Activated T-helper 1 cell treated with anti-CD3 and anti-CD28 coated beads, Interleukin-12 subunit alpha, Interleukin-12 subunit beta, Interleukin-2, Interleukin-4 antibody, amounts not matched to agents 30 ng/mL and 10 ng/mL and 1 ng/mL, durations not matched to agents 14 hours and 24 hours and 36 hours (primary cell): Measurements from ENCODE around the gene OR5C1. TPM values are rescaled to one million over a fixed set of nuclear protein-coding genes. Genes with fewer than 3 reads are reported as not detected.
"Not testable (repeated sequence)": the region's sequence is repeated elsewhere in the genome, so short reads cannot be mapped to it uniquely, and the experiment has no call there.

Experiments
- DNase-seq: peaks from one replicate; pipeline ENCODE4 v3.0.0; 2021; ENCODE audit warnings: low spot score
- H3K27ac Mint-ChIP-seq: one replicate; pipeline ENCODE4 v1.8.0; 2021; ENCODE audit warnings: mild to moderate bottlenecking, mixed read lengths
- H3K27me3 Mint-ChIP-seq: one replicate; pipeline ENCODE4 v1.8.0; 2022; ENCODE audit warnings: mild to moderate bottlenecking, moderate library complexity, mixed read lengths; ENCODE audit not compliant: insufficient read depth
- H3K36me3 Mint-ChIP-seq: one replicate; pipeline ENCODE4 v1.8.0; 2021; ENCODE audit warnings: low read depth, mixed read lengths
- H3K4me1 Mint-ChIP-seq: one replicate; pipeline ENCODE4 v1.8.0; 2021; ENCODE audit warnings: low read depth, mixed read lengths
- H3K4me3 Mint-ChIP-seq: one replicate; pipeline ENCODE4 v1.8.0; 2021; ENCODE audit warnings: mild to moderate bottlenecking, moderate library complexity, mixed read lengths
- H3K9me3 Mint-ChIP-seq: one replicate; pipeline ENCODE4 v1.8.0; 2021; ENCODE audit warnings: mixed read lengths
- intact Hi-C: fragments of 100-400 bp; cut with micrococcal nuclease; formaldehyde crosslinking; loops from one replicate; pipeline ENCODE4 v1.15.1; 2024
- total RNA-seq: library from RNA; stranded (reverse); gene quantifications from 2 replicates; pipeline ENCODE4 v1.2.3, GENCODE V29; 2022

OR5C1 gene
- total RNA-seq, 1 donor from 2014 or later, result not detected

DNA sequence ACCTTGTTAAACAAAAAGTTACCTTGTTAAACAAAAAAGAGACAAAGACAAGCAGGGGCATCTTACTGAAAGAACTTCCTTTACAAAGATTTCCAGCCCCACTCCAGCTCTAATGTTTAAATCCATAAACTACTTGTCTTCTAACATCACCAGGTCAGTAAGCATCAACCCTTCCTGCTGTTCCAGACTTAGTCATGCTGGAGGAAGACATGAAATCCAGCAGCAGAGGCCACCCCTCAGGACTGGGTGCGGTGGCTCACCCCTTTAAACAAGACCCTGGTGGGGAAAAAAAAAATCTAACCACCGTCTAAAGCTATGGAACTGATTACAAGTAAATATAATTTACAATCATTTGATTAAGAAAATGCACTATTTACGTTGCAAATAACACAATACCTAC lies 30.6 kb downstream of the OR5C1 start:
- intact Hi-C loops, result no loop called here
- H3K36me3 Mint-ChIP-seq, result peaks cover 31% of the 10 kb centered on the region
- DNase-seq, result no peak
- H3K4me1 Mint-ChIP-seq, result peaks cover 49% of the 10 kb centered on the region
- H3K4me3 Mint-ChIP-seq, result no peak overlapping the region
- no peaks in the 10 kb centered on the region for H3K27me3 Mint-ChIP-seq
- H3K27ac Mint-ChIP-seq, result no peak overlapping the region
- no peaks in the 10 kb centered on the region for H3K9me3 Mint-ChIP-seq

DNA sequence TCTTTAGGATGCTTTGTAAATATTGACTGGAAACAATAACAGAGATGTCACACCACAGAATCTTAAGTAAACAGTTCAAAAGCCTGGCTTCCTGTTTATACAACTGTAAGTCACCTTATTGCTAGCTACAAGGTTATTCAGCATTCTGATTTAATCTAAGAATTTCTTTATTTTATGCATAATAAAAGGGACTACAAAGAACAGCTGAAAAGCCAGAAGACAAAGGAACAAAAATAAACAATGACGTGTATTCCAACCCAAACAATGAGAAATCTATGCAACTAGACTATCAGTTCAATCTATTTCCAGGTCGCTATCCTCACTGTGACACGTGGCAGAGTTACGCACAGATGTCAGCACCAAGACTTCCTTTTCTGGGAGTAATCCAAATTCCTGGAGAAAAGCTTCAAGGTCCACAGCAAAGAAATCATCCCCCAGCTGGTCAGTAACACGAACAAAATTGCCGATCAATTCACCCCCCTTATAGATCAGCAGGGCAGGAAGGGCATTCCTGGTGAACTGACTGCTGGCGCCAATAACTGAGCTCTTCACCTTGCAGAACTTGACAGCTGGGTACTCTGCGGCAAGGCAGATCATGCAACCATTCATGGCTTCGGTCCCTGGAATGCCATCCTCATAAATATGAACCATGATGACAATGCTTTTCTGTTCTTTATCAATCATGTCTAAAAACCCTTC lies 31.2 kb downstream of the OR5C1 start:
- H3K4me1 Mint-ChIP-seq, result peaks cover 55% of the 10 kb centered on the region

GRCh38 chr9:122820490-122820845 lies 31.7 kb downstream of the OR5C1 start:
- intact Hi-C loops, result no loop called here
- H3K4me3 Mint-ChIP-seq, result no peak overlapping the region
- DNase-seq, result no peak
- H3K36me3 Mint-ChIP-seq, result peaks cover 32% of the 10 kb centered on the region
- no peaks in the 10 kb centered on the region for H3K9me3 Mint-ChIP-seq
- H3K27me3 Mint-ChIP-seq, result no peaks in the 10 kb centered on the region
- H3K4me1 Mint-ChIP-seq, result peaks cover 56% of the 10 kb centered on the region
- H3K27ac Mint-ChIP-seq, result no peak overlapping the region

More for the DNA sequence above, 31.2 kb downstream of the OR5C1 start:
- Mint-ChIP-seq H3K36me3 (peaks cover 34% of the 10 kb centered on the region), H3K27me3 (no peaks in the 10 kb centered on the region), H3K9me3 (no peaks in the 10 kb centered on the region), H3K27ac (no peak overlapping the region), H3K4me3 (no peak overlapping the region)
- no peak for DNase-seq
- intact Hi-C loops, result no loop called here

- intact Hi-C loops, result no loop called here
- peaks cover 33% of the 10 kb centered on the region for H3K36me3 Mint-ChIP-seq
- H3K27ac Mint-ChIP-seq, result no peak overlapping the region
- no peak overlapping the region for H3K4me3 Mint-ChIP-seq
- H3K4me1 Mint-ChIP-seq, result peaks cover 52% of the 10 kb centered on the region
- no peak for DNase-seq
- H3K27me3 Mint-ChIP-seq, result no peaks in the 10 kb centered on the region
- no peaks in the 10 kb centered on the region for H3K9me3 Mint-ChIP-seq
Observed at GRCh38 chr9:122821278-122821943, 32.7 kb downstream of the OR5C1 start.

- Mint-ChIP-seq H3K27me3 (no peaks in the 10 kb centered on the region), H3K4me3 (no peak overlapping the region), H3K27ac (no peak overlapping the region), H3K9me3 (no peaks in the 10 kb centered on the region), H3K4me1 (peaks cover 52% of the 10 kb centered on the region), H3K36me3 (peaks cover 34% of the 10 kb centered on the region)
- DNase-seq, result no peak
- intact Hi-C loops, result no loop called here
Observed at GRCh38 chr9:122822056-122822455, 33.3 kb downstream of the OR5C1 start.

- Mint-ChIP-seq H3K4me1 (peaks cover 55% of the 10 kb centered on the region), H3K36me3 (peaks cover 34% of the 10 kb centered on the region), H3K27ac (peak overlapping the region; percentile 35), H3K27me3 (no peaks in the 10 kb centered on the region), H3K9me3 (no peaks in the 10 kb centered on the region), H3K4me3 (no peak overlapping the region)
- no peak for DNase-seq
- intact Hi-C loops, result no loop called here
Observed at GRCh38 chr9:122822938-122823337, 34.2 kb downstream of the OR5C1 start.

DNA sequence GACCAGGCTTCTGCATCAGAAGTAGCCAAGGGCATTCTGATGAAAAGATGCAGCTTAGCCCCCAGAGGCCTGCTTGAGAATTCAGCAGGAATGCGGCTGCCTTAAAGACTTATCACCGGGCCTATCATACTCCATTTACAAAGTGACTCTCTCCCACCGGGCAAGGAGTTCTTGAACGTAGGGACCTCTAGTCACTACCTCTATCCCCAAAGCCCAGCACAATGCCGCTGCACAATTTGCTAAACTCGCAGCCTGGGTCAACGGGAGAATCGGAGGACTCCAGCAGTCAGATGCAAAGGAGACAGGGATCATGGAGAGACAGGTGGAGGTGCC lies 39.0 kb downstream of the OR5C1 start:
- Mint-ChIP-seq H3K4me1 (peaks cover 36% of the 10 kb centered on the region), H3K9me3 (no peaks in the 10 kb centered on the region), H3K27ac (peak overlapping the region; percentile 84), H3K36me3 (peaks cover 16% of the 10 kb centered on the region), H3K4me3 (peak overlapping the region; percentile 96), H3K27me3 (no peaks in the 10 kb centered on the region)
- DNase-seq, result no peak
- intact Hi-C loops, result loop anchor here (1.0 to 5.0 kb wide), 11 partner anchors 17 to 735 kb away; partner anchors contain the start of genes MORN5, MRRF, NDUFA8 and RBM18

GRCh38 chr9:122828965-122829284 lies 40.2 kb downstream of the OR5C1 start:
- intact Hi-C loops, result loop anchor here (1.0 to 5.0 kb wide), 11 partner anchors 18 to 736 kb away; partner anchors contain the start of genes MORN5, MRRF, NDUFA8 and RBM18
- H3K36me3 Mint-ChIP-seq, H3K27me3 Mint-ChIP-seq, DNase-seq, H3K9me3 Mint-ChIP-seq: not testable (repeated sequence)
- Mint-ChIP-seq H3K4me3 (peak overlapping the region; percentile 96), H3K27ac (peak overlapping the region; percentile 84), H3K4me1 (peaks cover 28% of the 10 kb centered on the region)

DNA sequence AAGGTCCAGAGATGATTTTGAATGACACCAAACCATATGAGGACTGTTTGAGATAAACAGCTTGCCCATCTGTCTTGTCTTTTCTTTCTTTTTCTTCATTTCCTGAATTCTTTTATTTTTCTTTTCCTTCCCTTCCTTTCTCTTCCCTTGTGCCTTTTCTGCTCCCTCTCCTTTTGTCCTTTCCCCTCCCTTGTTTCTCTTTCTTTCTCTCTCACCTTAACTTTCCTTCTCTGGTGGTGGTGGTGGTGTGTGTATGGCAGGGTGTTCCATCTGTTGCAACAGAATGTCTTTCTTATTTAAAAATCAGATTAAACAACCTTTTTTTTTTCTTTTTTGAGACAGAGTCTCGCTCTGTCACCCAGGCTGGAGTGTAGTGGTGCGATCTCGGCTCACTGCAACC lies 43.5 kb downstream of the OR5C1 start:
- Mint-ChIP-seq H3K9me3 (no peaks in the 10 kb centered on the region), H3K4me3 (no peak overlapping the region), H3K27ac (no peak overlapping the region), H3K27me3 (no peaks in the 10 kb centered on the region), H3K36me3 (no peaks in the 10 kb centered on the region), H3K4me1 (peaks cover 15% of the 10 kb centered on the region)
- intact Hi-C loops, result no loop called here
- no peak for DNase-seq

DNA sequence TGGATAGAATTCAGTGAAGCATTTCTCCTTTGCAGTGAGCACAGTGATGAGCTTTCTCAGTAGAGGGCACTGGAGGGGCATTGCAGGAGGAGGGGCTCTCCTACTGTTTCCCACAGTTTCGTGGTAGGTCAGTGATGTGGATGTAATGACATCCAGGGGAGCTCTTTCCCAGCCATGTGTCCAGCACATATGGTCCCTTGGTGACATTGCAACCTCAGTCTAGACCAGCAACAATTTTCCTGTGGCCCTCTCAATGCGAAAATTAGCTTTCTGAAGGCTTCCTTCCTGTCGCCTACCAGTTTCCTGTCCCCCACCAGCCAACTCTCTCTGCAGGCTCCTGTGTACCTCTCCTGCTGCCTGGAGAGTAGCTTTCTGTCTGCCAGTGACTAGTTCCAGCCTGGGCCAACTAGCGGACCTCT lies 46.6 kb downstream of the OR5C1 start:
- intact Hi-C loops, result no loop called here
- Mint-ChIP-seq H3K27me3 (no peaks in the 10 kb centered on the region), H3K9me3 (no peaks in the 10 kb centered on the region), H3K4me1 (peaks cover 13% of the 10 kb centered on the region), H3K36me3 (peaks cover 2% of the 10 kb centered on the region), H3K4me3 (peak overlapping the region; percentile 59), H3K27ac (peak overlapping the region; percentile 32)
- no peak for DNase-seq

DNA sequence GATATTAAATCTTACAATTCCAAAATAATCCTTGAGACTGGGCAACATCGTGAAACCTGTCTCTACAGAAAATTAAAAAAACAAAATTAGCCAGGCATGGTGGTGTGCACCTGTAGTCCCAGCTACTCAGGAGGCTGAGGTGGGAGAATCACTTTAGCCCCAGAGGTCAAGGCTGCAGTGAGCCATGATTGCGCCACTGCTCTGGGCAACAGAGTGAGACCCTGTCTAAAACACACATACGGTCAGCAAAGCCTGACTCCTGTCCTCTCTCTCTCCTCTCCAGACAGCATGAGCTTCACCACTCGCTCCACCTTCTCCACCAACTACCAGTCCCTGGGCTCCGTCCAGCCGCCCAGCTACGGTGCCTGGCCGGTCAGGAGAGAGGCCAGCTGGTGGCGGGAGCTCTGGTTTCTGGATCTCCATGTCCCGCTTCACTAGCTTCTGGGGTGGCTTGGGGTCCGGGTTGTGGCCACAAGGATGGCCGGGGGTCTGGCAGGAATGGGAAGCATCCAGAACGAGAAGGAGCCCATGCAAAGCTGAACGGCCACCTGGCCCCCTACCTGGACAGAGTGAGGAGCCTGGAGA lies 48.6 kb downstream of the OR5C1 start:
- Mint-ChIP-seq H3K27ac (no peak overlapping the region), H3K27me3 (peaks cover 2% of the 10 kb centered on the region), H3K36me3 (peaks cover 2% of the 10 kb centered on the region), H3K4me1 (peaks cover 13% of the 10 kb centered on the region), H3K9me3 (no peaks in the 10 kb centered on the region), H3K4me3 (no peak overlapping the region)
- DNase-seq, result no peak
- intact Hi-C loops, result no loop called here

GRCh38 chr9:122838441-122838840 lies 49.7 kb downstream of the OR5C1 start:
- H3K36me3 Mint-ChIP-seq, H3K9me3 Mint-ChIP-seq, H3K27ac Mint-ChIP-seq, intact Hi-C loops, H3K4me3 Mint-ChIP-seq, H3K27me3 Mint-ChIP-seq, DNase-seq: not testable (repeated sequence)
- peaks cover 13% of the 10 kb centered on the region for H3K4me1 Mint-ChIP-seq
